ENCODE measurements around the gene TMPRSS9.

The TMPRSS9 gene

GRCh38 chr19:2334986-2335846 is 24.8 kb upstream of the TMPRSS9 start:
- TF ChIP-seq TOX (CRISPR knock-in tag; IDR thresholded peaks at IDR 0.05; ENCODE audit: borderline replicate concordance) (no peak), ZNF70 (CRISPR knock-in tag; IDR thresholded peaks at IDR 0.05) (no peak), ZNF8 (CRISPR knock-in tag; IDR thresholded peaks at IDR 0.05) (no peak)
- TF ChIP-seq, protein P1, sequence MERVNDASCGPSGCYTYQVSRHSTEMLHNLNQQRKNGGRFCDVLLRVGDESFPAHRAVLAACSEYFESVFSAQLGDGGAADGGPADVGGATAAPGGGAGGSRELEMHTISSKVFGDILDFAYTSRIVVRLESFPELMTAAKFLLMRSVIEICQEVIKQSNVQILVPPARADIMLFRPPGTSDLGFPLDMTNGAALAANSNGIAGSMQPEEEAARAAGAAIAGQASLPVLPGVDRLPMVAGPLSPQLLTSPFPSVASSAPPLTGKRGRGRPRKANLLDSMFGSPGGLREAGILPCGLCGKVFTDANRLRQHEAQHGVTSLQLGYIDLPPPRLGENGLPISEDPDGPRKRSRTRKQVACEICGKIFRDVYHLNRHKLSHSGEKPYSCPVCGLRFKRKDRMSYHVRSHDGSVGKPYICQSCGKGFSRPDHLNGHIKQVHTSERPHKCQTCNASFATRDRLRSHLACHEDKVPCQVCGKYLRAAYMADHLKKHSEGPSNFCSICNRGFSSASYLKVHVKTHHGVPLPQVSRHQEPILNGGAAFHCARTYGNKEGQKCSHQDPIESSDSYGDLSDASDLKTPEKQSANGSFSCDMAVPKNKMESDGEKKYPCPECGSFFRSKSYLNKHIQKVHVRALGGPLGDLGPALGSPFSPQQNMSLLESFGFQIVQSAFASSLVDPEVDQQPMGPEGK (CRISPR knock-in tag; IDR thresholded peaks at IDR 0.05; ENCODE audit: borderline replicate concordance), result no peak
- no peak for ATAC-seq

- TF ChIP-seq ARNTL (CRISPR knock-in tag; IDR thresholded peaks at IDR 0.05; ENCODE audit: borderline replicate concordance, low read depth), result no peak
- no peak for TF ChIP-seq ZFP30 (CRISPR knock-in tag; IDR thresholded peaks at IDR 0.05)
- TF ChIP-seq CSDC2 (CRISPR knock-in tag; IDR thresholded peaks at IDR 0.05), result no peak
- no peak for TF ChIP-seq PPARA (CRISPR knock-in tag; IDR thresholded peaks at IDR 0.05; ENCODE audit: borderline replicate concordance)
- no peak for TF ChIP-seq CSRNP3 (CRISPR knock-in tag; IDR thresholded peaks at IDR 0.05)
- TF ChIP-seq TOX (CRISPR knock-in tag; IDR thresholded peaks at IDR 0.05; ENCODE audit: borderline replicate concordance), result no peak
- TF ChIP-seq ISL1 (CRISPR knock-in tag; IDR thresholded peaks at IDR 0.05), result no peak
- no peak for TF ChIP-seq ZNF8 (CRISPR knock-in tag; IDR thresholded peaks at IDR 0.05)
- TF ChIP-seq TCF4 (CRISPR knock-in tag; IDR thresholded peaks at IDR 0.05; ENCODE audit: borderline replicate concordance), result no peak
- TF ChIP-seq ZC3H10 (CRISPR knock-in tag; IDR thresholded peaks at IDR 0.05), result no peak
- TF ChIP-seq SNAI2 (CRISPR knock-in tag; IDR thresholded peaks at IDR 0.05), result no peak
- TF ChIP-seq ZNF565 (CRISPR knock-in tag; conservative IDR thresholded peaks at IDR 0.05; ENCODE audit: low read depth), result no peak
- TF ChIP-seq, protein P1 (CRISPR knock-in tag; IDR thresholded peaks at IDR 0.05; ENCODE audit: borderline replicate concordance), result no peak
- TF ChIP-seq POU6F1 (CRISPR knock-in tag; IDR thresholded peaks at IDR 0.05; ENCODE audit: borderline replicate concordance, low read depth), result no peak
- no peak for TF ChIP-seq ZNF70 (CRISPR knock-in tag; IDR thresholded peaks at IDR 0.05)
- TF ChIP-seq ZFP3 (CRISPR knock-in tag; IDR thresholded peaks at IDR 0.05), result no peak
- TF ChIP-seq, protein P2, sequence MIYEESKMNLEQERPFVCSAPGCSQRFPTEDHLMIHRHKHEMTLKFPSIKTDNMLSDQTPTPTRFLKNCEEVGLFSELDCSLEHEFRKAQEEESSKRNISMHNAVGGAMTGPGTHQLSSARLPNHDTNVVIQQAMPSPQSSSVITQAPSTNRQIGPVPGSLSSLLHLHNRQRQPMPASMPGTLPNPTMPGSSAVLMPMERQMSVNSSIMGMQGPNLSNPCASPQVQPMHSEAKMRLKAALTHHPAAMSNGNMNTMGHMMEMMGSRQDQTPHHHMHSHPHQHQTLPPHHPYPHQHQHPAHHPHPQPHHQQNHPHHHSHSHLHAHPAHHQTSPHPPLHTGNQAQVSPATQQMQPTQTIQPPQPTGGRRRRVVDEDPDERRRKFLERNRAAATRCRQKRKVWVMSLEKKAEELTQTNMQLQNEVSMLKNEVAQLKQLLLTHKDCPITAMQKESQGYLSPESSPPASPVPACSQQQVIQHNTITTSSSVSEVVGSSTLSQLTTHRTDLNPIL (CRISPR knock-in tag; IDR thresholded peaks at IDR 0.05; ENCODE audit: low read depth), result no peak
- TF ChIP-seq RARB (CRISPR knock-in tag; IDR thresholded peaks at IDR 0.05), result no peak
- TF ChIP-seq ESRRG (CRISPR knock-in tag; IDR thresholded peaks at IDR 0.05), result no peak
- TF ChIP-seq, protein P3, sequence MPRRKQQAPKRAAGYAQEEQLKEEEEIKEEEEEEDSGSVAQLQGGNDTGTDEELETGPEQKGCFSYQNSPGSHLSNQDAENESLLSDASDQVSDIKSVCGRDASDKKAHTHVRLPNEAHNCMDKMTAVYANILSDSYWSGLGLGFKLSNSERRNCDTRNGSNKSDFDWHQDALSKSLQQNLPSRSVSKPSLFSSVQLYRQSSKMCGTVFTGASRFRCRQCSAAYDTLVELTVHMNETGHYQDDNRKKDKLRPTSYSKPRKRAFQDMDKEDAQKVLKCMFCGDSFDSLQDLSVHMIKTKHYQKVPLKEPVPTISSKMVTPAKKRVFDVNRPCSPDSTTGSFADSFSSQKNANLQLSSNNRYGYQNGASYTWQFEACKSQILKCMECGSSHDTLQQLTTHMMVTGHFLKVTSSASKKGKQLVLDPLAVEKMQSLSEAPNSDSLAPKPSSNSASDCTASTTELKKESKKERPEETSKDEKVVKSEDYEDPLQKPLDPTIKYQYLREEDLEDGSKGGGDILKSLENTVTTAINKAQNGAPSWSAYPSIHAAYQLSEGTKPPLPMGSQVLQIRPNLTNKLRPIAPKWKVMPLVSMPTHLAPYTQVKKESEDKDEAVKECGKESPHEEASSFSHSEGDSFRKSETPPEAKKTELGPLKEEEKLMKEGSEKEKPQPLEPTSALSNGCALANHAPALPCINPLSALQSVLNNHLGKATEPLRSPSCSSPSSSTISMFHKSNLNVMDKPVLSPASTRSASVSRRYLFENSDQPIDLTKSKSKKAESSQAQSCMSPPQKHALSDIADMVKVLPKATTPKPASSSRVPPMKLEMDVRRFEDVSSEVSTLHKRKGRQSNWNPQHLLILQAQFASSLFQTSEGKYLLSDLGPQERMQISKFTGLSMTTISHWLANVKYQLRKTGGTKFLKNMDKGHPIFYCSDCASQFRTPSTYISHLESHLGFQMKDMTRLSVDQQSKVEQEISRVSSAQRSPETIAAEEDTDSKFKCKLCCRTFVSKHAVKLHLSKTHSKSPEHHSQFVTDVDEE (CRISPR knock-in tag; IDR thresholded peaks at IDR 0.05), result no peak
- no peak for ATAC-seq
Observed at GRCh38 chr19:2335848-2336247, 24.2 kb upstream of the TMPRSS9 start.

Measured in SK-N-SH treated with all-trans-retinoic acid at 6 μM for 48 hours (cell line).